SK-N-SH treated with all-trans-retinoic acid at 6 μM for 48 hours (cell line): ENCODE data around the gene SEMA7A.

Source experiments
- ATAC-seq: fragments of 200-7000 bp; cut with Tn5 transposase; 3 replicates; pipeline ENCODE4 v1.9.1; 2020; ENCODE audit warnings: mild to moderate bottlenecking, moderate library complexity
- ARNTL ChIP-seq: fragments of 450-650 bp; formaldehyde crosslinking; IDR thresholded peaks from 2 replicates; pipeline ENCODE4 v1.5.0; 2020; ENCODE audit warnings: low read depth, mild to moderate bottlenecking, moderate library complexity, borderline replicate concordance
- BACH2 ChIP-seq: fragments of 250-450 bp; sonication (Bioruptor Pico); IDR thresholded peaks from 2 replicates; pipeline ENCODE4 v1.9.0; 2021; ENCODE audit warnings: mild to moderate bottlenecking, borderline replicate concordance
- CSDC2 ChIP-seq: fragments of 250-450 bp; sonication (Bioruptor Pico); IDR thresholded peaks from 2 replicates; pipeline ENCODE4 v1.5.0; 2020; ENCODE audit warnings: mild to moderate bottlenecking, moderate library complexity
- GLIS3 ChIP-seq: fragments of 250-450 bp; sonication (Bioruptor Pico); IDR thresholded peaks from 2 replicates; pipeline ENCODE4 v1.5.0; 2020; ENCODE audit warnings: mild to moderate bottlenecking, moderate library complexity
- ISL1 ChIP-seq: fragments of 250-450 bp; sonication (Bioruptor Pico); IDR thresholded peaks from 2 replicates; pipeline ENCODE4 v2.1.2; 2022; ENCODE audit warnings: mild to moderate bottlenecking, moderate library complexity
- OSR1 ChIP-seq: fragments of 250-450 bp; sonication (Bioruptor Pico); IDR thresholded peaks from 2 replicates; pipeline ENCODE4 v1.8.0; 2022; ENCODE audit warnings: moderate library complexity, mild to moderate bottlenecking, inconsistent platforms
- RARB ChIP-seq: fragments of 250-450 bp; sonication (Bioruptor Pico); IDR thresholded peaks from 2 replicates; pipeline ENCODE4 v1.8.0; 2021; ENCODE audit warnings: mild to moderate bottlenecking, moderate library complexity
- SNAI2 ChIP-seq: fragments of 250-450 bp; sonication (Bioruptor Pico); IDR thresholded peaks from 2 replicates; pipeline ENCODE4 v1.5.0; 2020; ENCODE audit warnings: mild to moderate bottlenecking, moderate library complexity
- TCF4 ChIP-seq: fragments of 250-450 bp; sonication (Bioruptor Pico); IDR thresholded peaks from 2 replicates; pipeline ENCODE4 v1.8.0; 2021; ENCODE audit warnings: mild to moderate bottlenecking, moderate library complexity, borderline replicate concordance
- TOX ChIP-seq: fragments of 250-450 bp; sonication (Bioruptor Pico); IDR thresholded peaks from 2 replicates; pipeline ENCODE4 v1.8.0; 2021; ENCODE audit warnings: mild to moderate bottlenecking, moderate library complexity, borderline replicate concordance
- ZFP3 ChIP-seq: fragments of 250-450 bp; sonication (Bioruptor Pico); IDR thresholded peaks from 2 replicates; pipeline ENCODE4 v1.5.0; 2020; ENCODE audit warnings: mild to moderate bottlenecking, moderate library complexity
- ZFP30 ChIP-seq: fragments of 450-650 bp; formaldehyde crosslinking; IDR thresholded peaks from 2 replicates; pipeline ENCODE4 v1.5.0; 2022; ENCODE audit warnings: mild to moderate bottlenecking, moderate library complexity
- ZNF565 ChIP-seq: fragments of 450-650 bp; formaldehyde crosslinking; conservative IDR thresholded peaks from 2 replicates; pipeline ENCODE4 v1.5.0; 2020; ENCODE audit warnings: low read depth, mild to moderate bottlenecking, moderate library complexity
- ZNF70 ChIP-seq: fragments of 450-650 bp; formaldehyde crosslinking; IDR thresholded peaks from 2 replicates; pipeline ENCODE4 v1.5.0; 2020; ENCODE audit warnings: mild to moderate bottlenecking, moderate library complexity
- ZNF8 ChIP-seq: fragments of 450-650 bp; formaldehyde crosslinking; IDR thresholded peaks from 2 replicates; pipeline ENCODE4 v1.5.0; 2020; ENCODE audit warnings: mild to moderate bottlenecking, moderate library complexity
- TF ChIP-seq, protein P1 (sequence below): fragments of 250-450 bp; sonication (Bioruptor Pico); IDR thresholded peaks from 2 replicates; pipeline ENCODE4 v1.5.1; 2020; ENCODE audit warnings: low read depth, mild to moderate bottlenecking, moderate library complexity
- TF ChIP-seq, protein P2 (sequence below): fragments of 250-450 bp; sonication (Bioruptor Pico); IDR thresholded peaks from 2 replicates; pipeline ENCODE4 v1.8.0; 2020; ENCODE audit warnings: mild to moderate bottlenecking, moderate library complexity, borderline replicate concordance
- TF ChIP-seq, protein P3 (sequence below): fragments of 250-450 bp; sonication (Bioruptor Pico); IDR thresholded peaks from 2 replicates; pipeline ENCODE4 v1.5.1; 2021; ENCODE audit warnings: mild to moderate bottlenecking, moderate library complexity
- TF ChIP-seq, protein P4 (sequence below): fragments of 250-450 bp; sonication (Bioruptor Pico); IDR thresholded peaks from 2 replicates; pipeline ENCODE4 v1.8.0; 2021; ENCODE audit warnings: low read depth, mild to moderate bottlenecking, moderate library complexity, borderline replicate concordance
- TF ChIP-seq, protein P5 (sequence below): fragments of 250-450 bp; sonication (Bioruptor Pico); IDR thresholded peaks from 2 replicates; pipeline ENCODE4 v1.5.0; 2020; ENCODE audit warnings: mild to moderate bottlenecking, moderate library complexity

Gene SEMA7A

DNA sequence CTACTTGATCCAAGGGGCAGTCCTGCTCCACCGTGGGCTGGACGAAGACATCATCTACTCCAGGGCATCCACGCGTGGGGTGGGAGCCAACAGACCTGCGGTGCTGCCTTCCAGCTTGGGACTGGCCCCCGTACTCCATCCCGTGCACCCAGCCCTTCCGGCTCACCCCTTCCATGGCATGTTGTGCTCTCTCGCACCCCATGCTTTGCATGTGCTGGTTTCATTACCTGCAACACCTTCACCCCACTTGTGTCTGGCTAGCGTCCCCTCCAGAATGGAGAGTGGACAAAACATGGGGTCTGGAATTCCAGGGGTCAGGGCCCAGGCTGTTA, 30.2 kb downstream of the SEMA7A start:
- TF ChIP-seq TCF4 (CRISPR knock-in tag) (no peak), ZFP30 (CRISPR knock-in tag) (no peak), ZFP3 (CRISPR knock-in tag) (no peak)
- TF ChIP-seq, protein P1, sequence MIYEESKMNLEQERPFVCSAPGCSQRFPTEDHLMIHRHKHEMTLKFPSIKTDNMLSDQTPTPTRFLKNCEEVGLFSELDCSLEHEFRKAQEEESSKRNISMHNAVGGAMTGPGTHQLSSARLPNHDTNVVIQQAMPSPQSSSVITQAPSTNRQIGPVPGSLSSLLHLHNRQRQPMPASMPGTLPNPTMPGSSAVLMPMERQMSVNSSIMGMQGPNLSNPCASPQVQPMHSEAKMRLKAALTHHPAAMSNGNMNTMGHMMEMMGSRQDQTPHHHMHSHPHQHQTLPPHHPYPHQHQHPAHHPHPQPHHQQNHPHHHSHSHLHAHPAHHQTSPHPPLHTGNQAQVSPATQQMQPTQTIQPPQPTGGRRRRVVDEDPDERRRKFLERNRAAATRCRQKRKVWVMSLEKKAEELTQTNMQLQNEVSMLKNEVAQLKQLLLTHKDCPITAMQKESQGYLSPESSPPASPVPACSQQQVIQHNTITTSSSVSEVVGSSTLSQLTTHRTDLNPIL (CRISPR knock-in tag), result no peak
- TF ChIP-seq, protein P2, sequence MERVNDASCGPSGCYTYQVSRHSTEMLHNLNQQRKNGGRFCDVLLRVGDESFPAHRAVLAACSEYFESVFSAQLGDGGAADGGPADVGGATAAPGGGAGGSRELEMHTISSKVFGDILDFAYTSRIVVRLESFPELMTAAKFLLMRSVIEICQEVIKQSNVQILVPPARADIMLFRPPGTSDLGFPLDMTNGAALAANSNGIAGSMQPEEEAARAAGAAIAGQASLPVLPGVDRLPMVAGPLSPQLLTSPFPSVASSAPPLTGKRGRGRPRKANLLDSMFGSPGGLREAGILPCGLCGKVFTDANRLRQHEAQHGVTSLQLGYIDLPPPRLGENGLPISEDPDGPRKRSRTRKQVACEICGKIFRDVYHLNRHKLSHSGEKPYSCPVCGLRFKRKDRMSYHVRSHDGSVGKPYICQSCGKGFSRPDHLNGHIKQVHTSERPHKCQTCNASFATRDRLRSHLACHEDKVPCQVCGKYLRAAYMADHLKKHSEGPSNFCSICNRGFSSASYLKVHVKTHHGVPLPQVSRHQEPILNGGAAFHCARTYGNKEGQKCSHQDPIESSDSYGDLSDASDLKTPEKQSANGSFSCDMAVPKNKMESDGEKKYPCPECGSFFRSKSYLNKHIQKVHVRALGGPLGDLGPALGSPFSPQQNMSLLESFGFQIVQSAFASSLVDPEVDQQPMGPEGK, result no peak
- no peak for ATAC-seq

DNA sequence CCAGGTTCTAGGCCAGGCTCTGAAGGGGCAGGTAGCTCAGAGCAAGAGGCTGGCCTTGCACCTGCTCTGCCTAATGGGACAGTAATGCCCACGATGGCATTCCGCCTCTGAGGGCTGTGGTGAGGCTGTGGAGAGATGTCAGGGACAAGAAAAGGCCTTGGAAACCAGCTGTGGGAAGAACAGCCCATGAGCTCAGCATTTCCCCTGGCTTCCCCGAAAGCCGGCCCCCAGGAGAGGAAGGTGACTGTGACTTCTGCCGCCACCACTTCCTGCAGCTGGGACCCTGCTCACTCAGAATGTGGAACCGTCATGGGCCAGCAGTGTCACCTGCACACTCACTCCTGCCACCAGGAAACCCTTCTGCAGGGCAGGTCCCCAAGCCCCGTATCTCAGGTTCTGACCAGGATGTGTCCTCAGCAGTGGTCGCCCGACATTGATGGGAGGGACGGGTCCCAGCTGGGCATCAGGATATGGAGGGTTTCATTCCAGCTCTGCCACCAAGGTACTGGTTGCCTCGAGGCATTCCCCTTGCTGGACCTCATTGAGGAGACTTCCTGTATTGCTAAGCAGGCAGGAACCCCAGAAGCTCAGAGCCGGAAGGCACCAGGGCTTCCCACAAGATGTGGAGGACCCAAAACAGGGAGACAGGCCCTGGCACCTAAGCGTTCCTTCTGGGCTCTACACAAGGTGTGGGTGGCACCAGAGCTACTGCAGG, 30.7 kb downstream of the SEMA7A start:
- TF ChIP-seq, protein P3, sequence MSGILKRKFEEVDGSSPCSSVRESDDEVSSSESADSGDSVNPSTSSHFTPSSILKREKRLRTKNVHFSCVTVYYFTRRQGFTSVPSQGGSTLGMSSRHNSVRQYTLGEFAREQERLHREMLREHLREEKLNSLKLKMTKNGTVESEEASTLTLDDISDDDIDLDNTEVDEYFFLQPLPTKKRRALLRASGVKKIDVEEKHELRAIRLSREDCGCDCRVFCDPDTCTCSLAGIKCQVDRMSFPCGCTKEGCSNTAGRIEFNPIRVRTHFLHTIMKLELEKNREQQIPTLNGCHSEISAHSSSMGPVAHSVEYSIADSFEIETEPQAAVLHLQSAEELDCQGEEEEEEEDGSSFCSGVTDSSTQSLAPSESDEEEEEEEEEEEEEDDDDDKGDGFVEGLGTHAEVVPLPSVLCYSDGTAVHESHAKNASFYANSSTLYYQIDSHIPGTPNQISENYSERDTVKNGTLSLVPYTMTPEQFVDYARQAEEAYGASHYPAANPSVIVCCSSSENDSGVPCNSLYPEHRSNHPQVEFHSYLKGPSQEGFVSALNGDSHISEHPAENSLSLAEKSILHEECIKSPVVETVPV, result no peak
- TF ChIP-seq RARB (no peak), ZNF8 (no peak), ZNF565 (no peak), GLIS3 (CRISPR knock-in tag) (no peak), CSDC2 (CRISPR knock-in tag) (no peak), OSR1 (CRISPR knock-in tag) (no peak), ZNF70 (CRISPR knock-in tag) (no peak), SNAI2 (CRISPR knock-in tag) (no peak), TOX (no peak), ISL1 (no peak), ZFP30 (CRISPR knock-in tag) (no peak)
- TF ChIP-seq, protein P4, sequence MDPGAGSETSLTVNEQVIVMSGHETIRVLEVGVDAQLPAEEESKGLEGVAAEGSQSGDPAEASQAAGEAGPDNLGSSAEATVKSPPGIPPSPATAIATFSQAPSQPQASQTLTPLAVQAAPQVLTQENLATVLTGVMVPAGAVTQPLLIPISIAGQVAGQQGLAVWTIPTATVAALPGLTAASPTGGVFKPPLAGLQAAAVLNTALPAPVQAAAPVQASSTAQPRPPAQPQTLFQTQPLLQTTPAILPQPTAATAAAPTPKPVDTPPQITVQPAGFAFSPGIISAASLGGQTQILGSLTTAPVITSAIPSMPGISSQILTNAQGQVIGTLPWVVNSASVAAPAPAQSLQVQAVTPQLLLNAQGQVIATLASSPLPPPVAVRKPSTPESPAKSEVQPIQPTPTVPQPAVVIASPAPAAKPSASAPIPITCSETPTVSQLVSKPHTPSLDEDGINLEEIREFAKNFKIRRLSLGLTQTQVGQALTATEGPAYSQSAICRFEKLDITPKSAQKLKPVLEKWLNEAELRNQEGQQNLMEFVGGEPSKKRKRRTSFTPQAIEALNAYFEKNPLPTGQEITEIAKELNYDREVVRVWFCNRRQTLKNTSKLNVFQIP, result no peak
- TF ChIP-seq, protein P2, result no peak
- TF ChIP-seq, protein P5, sequence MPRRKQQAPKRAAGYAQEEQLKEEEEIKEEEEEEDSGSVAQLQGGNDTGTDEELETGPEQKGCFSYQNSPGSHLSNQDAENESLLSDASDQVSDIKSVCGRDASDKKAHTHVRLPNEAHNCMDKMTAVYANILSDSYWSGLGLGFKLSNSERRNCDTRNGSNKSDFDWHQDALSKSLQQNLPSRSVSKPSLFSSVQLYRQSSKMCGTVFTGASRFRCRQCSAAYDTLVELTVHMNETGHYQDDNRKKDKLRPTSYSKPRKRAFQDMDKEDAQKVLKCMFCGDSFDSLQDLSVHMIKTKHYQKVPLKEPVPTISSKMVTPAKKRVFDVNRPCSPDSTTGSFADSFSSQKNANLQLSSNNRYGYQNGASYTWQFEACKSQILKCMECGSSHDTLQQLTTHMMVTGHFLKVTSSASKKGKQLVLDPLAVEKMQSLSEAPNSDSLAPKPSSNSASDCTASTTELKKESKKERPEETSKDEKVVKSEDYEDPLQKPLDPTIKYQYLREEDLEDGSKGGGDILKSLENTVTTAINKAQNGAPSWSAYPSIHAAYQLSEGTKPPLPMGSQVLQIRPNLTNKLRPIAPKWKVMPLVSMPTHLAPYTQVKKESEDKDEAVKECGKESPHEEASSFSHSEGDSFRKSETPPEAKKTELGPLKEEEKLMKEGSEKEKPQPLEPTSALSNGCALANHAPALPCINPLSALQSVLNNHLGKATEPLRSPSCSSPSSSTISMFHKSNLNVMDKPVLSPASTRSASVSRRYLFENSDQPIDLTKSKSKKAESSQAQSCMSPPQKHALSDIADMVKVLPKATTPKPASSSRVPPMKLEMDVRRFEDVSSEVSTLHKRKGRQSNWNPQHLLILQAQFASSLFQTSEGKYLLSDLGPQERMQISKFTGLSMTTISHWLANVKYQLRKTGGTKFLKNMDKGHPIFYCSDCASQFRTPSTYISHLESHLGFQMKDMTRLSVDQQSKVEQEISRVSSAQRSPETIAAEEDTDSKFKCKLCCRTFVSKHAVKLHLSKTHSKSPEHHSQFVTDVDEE (CRISPR knock-in tag), result no peak
- TF ChIP-seq, all 23 proteins: peak for 0
- no peak for ATAC-seq

DNA sequence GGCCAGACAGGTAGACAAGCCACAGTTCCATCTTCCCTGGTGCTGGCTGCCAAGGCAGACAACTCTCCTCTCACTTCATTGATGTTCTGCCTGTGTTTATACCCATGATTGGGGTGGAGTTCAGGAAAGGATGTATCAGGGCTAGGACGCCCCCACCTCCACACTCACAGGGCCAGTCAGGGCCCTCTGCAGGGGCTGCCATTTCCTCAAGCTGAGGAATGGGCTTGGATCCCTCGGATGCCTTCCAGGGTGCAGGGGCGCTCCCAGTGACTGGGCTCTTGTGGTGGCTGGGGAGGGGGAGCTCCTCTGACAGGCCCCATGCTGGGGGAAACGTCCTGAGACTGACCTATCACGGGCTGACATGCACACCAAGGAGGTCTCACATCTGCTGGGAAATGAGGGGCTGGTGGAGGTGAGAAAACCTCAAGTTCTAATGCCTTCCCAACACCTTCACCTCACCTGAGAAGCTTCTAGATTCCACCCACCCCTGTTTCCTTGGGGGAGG, 31.4 kb downstream of the SEMA7A start:
- ATAC-seq, result no peak
- TF ChIP-seq ZNF70 (CRISPR knock-in tag) (no peak), RARB (no peak), ARNTL (CRISPR knock-in tag) (no peak), ZNF8 (no peak), BACH2 (CRISPR knock-in tag) (no peak), ZFP3 (CRISPR knock-in tag) (no peak), ZFP30 (CRISPR knock-in tag) (no peak), GLIS3 (CRISPR knock-in tag) (no peak)
- TF ChIP-seq, protein P1 (CRISPR knock-in tag), result no peak
- TF ChIP-seq, protein P5 (CRISPR knock-in tag), result no peak
- TF ChIP-seq, protein P3, result no peak
